T1000 (cell line): ENCODE measurements around the gene SNRPD2.
"Not testable (repeated sequence)": the region's sequence is repeated elsewhere in the genome, so short reads cannot be mapped to it uniquely, and the experiment has no call there.

ENCODE experiments used
- DNase-seq: peaks from one replicate; lab custom pipeline; 2025; ENCODE audit warnings: mixed read lengths; lab: John Stamatoyannopoulos, UW

SNRPD2 gene

DNA sequence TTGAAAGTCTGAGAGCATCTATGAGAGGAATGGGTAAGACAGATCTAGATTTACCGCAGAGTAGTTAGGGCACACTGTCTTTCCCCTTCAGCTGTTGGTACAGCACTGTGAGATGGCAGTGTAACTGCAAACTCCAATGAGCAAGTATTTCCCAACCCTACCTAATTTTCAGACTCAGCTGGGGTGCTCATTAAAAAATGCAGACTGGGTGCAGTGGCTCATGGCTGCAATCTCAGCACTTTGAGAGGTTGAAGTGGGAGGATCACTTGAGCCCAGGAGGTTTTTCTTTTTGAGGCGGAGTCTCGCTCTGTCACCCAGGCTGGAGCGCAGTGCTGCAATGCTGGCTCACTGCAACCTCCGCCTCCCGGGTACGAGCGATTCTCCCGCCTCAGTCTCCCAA is 13.4 kb upstream of the SNRPD2 start:
- no peak for DNase-seq

DNA sequence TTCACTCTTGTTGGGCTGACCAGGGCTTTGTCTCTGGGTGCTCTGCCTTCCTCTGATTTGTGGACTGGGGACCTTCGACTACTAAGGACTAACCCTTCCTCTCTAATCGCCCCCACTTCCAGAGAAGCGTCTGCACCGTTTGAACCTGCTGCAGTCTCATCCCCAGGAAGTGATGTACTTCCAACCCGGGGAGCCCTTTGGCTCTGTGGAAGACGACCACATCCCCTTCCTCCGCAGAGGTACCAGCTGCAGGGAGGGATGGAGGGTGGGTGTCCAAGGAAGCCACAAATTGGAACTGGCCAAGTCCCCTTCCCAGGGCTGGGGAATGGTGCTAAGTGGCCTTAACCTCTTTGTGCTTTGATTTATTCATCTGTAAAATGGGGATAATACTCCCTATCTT is 9.9 kb upstream of the SNRPD2 start:
- DNase-seq = no peak

DNA sequence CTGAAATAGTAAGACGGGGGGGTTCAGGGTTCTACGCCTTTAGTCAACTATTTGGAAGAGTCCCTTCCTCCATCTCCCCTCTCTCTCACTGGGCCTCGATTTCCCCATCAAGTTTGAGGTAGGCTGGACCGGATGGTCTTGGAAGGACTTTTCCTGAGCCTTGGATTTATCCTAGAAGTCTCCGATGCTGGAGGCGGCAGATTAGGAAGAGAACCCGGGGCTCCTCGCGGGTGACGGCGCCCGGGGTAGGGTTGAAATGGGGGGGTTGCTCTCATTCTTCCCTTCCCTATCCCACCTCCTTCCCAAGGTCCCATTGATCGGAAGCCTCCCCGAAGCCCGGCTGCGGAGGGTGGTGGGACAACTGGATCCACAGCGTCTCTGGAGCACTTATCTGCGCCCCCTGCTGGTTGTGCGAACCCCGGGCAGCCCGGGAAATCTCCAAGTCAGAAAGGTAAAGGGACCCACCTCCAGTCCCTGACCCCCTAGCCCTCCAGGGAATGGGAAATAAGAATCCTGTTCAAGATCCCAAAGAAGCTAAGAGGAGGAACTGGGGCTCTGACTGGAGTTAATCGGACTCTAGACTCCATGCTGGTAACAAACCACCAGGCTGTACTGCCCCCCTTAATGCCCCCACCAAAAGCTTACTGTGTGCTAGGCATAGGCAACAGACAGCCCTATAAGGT is 1.5 kb upstream of the SNRPD2 start:
- DNase-seq = peak; percentile 45

DNA sequence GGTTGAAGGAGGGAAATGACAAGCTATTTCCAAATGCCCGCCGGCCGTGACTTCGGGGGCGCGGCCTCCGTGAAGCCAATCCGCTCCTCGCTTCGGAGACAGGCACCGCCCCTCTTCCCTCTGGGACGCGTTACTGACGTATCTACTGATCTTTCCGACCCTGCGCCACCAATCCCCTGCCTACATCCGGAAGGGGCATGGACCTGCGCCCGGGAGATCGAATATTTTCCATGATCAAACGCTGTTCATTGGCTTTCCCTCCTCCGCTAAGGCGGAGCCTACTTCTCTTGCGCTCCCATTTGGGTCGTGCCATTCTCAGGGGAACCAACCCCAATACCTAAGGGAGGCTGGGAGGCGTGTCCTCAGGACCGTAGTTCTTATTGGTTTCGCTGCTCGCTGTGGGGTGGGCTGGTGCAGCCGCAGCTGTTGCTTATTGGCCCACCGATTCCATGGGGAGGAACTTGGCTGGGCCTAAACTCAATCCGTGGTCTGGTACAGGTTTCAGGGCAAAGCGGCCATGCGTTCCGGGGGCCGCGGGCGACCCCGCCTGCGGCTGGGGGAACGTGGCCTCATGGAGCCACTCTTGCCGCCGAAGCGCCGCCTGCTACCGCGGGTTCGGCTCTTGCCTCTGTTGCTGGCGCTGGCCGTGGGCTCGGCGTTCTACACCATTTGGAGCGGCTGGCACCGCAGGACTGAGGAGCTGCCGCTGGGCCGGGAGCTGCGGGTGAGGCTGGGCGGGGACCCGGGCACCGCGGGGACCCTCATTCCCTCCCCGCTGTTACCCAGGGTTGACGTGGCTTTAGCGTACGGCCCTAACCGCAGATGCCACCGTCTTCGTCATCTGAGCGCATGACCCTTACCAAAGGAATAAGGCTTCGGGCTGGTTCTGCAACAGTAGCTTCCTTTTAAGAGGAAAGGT is 693 bp upstream of the SNRPD2 start, which contains the start of gene QPCTL:
TSS of gene QPCTL (plus strand) at position 480 of the 919 bp plus-strand sequence. CDS start at position 518, 38 bp downstream.
- DNase-seq = peak; percentile 98

DNA sequence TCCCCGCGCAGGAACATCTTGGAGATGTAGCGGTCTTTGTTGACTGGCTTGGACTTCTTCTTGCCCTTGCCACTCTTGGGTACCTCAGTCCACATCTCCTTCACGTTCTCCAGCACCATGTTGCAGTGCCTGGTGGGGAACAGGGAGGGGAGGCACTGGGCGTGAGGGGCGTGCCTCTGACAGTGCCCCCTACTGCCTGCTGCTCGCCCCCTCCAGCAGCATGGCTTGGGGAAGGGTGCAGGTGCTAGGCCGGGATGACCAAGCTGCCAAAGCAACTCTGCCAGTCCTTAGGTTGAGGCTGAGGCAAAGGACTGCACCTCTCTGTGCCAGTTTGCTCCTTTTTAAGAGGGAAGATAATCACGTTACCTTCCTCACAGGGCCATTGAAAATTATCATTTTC is 4.2 kb downstream of the SNRPD2 start:
- no peak for DNase-seq

DNA sequence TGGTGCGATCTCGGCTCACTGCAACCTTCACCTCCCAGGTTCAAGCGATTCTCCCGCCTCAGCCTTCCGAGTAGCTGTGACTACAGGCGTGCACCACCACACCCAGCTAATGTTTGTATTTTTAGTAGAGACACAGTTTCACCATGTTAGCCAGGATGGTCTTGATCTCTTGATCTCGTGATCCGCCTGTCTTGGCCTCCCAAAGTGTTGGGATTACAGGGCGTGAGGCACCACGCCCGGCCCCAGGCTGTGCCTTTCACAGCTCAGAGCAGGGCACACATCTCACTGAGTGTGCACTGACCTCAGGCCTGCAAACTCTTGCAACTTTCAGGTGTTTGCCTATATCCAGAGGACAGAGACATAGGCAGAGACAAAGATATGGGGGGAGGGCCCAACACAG is 6.7 kb downstream of the SNRPD2 start:
- DNase-seq = not testable (repeated sequence)

DNA sequence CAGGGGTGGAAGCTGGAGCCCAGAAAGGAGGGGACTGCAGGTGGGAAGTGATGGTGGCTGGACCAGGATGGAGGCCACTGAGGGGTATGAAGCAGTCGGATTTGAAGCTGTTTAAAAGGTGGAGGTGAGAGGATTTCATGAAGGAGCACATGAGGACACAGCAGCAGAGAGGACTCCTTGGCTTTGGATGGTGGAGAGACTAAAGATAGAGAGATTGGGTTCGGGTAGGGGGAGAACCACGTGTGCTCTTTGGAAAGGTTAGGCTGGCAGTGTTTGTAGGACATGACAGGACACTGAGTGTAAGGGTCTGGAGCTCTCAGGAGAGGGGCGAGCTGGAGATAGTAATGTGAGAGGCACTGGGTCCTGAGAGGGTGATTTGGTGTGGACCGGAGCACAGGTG is 8.8 kb downstream of the SNRPD2 start:
- DNase-seq = no peak

DNA sequence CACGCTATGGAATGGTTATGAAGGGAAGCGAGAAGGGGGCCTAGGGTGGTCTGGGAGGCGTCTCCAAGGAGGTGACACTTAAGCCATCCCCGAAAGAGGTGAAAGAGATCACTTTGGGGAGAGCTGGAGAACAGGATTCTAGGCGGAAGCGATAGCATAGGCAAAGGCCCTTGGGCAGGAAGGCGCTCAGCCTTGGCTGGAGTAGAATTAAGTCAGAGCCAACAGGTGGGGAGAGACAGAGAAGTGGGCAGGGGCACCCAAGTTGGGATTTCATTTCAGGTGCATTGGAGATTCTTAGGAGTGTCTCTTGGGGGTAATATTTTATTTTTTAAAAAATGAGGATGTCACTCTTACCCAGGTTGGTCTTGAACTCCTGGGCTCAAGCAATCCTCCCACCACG is 9.6 kb downstream of the SNRPD2 start:
- DNase-seq = no peak

DNA sequence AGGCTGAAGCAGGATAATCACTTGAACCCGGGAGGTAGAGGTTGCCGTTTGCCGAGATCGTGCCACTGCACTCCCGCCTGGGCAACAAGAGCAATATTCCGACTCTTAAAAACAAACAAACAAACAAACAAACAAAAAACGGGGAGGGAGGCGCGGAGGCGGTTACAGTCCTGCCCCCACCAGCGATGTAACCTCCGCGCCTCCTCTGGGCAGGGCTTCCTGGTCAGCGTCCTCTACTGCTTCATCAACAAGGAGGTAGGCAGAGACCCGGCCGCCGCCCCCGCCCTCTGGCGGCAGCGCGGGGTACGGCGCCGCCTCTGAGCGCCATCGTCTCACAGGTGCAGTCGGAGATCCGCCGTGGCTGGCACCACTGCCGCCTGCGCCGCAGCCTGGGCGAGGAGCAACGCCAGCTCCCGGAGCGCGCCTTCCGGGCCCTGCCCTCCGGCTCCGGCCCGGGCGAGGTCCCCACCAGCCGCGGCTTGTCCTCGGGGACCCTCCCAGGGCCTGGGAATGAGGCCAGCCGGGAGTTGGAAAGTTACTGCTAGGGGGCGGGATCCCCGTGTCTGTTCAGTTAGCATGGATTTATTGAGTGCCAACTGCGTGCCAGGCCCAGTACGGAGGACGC is 10.2 kb downstream of the SNRPD2 start:
- DNase-seq = peak; percentile 76

DNA sequence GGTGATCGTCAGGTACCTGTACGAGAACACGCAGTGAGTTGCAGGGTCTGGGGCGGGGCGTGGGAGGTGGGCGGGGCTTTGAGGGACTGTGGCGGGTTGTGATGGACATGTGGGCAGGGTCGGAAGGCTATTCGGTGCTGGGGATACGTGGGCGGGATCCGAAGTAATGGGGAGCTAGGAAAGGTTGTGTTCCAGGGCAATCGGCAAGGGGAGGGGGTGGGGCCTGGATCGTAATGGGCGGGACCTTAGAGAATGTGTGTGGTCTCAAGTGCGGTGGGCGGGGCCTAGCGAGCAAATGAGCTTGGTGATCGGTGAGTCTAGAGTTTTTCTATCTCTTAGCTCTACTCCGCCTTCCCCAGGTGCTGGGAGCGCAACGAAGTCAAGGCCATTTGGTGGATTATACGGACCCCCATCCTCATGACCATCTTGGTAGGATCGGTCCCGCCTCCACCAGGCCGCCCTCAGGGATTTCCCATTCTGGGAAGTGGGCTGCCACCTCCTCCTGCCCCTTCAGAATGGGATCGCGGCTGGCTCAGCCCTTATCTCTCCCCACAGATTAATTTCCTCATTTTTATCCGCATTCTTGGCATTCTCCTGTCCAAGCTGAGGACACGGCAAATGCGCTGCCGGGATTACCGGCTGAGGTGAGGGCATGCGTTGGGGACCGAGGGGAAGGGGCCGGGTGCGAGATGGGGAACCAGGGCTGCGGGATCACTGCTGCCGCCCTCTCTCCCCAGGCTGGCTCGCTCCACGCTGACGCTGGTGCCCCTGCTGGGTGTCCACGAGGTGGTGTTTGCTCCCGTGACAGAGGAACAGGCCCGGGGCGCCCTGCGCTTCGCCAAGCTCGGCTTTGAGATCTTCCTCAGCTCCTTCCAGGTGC is 14.2 kb downstream of the SNRPD2 start:
- DNase-seq = no peak

DNA sequence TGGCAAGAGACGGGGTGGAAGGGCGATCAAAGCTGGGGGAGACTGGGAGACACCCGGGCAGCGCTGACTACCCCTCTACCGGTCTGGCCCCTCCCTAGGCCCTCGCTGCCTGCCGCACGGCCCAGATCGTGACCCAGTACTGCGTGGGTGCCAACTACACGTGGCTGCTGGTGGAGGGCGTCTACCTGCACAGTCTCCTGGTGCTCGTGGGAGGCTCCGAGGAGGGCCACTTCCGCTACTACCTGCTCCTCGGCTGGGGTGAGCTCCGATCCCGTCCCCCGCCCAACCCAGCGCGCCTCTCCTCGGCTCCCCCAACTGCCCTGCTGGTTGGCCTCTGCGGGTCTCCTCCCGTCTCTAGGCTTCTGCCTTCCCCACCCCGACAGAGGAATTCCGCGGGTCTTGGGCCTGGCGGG is 14.9 kb downstream of the SNRPD2 start:
- DNase-seq = no peak

DNA sequence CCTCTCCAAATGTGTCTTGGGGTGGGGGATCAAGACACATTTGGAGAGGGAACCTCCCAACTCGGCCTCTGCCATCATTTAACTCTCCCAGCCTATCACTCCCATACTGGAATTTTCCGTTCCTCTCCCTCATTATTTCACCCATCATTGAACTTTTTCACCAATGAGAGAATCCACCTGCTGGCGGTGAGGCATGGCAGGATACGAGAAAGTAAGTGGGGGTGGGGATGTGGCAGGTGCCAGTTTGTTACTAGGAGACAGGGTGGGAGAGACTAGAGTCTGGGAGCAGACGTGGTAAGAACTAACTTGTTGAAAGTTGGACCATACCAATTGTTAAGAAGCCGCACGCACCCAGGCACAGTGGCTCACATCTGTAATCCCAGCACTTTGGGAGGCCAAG is 16.8 kb downstream of the SNRPD2 start:
- DNase-seq = no peak

DNA sequence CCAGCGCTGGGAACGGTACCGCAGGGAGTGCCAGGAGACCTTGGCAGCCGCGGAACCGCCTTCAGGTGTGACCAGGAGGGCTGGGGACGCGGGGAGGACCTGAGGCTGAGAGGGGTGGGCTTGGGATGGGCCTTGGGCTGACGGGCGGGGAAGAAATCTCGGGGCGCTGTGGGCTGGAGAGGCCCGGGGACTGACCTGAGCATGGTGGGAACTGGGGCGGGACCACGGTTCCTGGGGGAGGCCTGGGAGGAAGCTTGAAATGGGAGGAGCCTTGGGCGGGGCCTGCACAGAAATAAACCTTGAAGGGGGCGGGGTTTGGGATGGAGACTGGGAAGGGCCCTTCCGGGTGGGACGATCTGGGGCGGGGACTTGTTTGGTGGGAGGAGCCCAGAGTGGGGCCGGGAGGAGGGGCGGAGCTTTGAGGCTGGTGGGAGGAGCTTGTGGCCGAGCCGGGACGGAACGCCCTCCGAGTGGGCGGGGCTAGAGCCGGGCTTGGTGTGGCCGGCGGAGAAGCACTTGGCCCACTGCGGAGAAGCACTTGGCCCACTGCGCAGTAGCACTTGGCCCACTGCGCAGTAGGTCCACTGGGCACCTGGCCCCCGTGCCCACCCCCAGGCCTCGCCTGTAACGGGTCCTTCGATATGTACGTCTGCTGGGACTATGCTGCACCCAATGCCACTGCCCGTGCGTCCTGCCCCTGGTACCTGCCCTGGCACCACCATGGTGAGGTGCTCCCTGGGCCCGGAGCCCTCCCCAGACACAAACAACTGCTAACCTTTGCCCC is 20.9 kb downstream of the SNRPD2 start:
- peak; percentile 35 for DNase-seq

DNA sequence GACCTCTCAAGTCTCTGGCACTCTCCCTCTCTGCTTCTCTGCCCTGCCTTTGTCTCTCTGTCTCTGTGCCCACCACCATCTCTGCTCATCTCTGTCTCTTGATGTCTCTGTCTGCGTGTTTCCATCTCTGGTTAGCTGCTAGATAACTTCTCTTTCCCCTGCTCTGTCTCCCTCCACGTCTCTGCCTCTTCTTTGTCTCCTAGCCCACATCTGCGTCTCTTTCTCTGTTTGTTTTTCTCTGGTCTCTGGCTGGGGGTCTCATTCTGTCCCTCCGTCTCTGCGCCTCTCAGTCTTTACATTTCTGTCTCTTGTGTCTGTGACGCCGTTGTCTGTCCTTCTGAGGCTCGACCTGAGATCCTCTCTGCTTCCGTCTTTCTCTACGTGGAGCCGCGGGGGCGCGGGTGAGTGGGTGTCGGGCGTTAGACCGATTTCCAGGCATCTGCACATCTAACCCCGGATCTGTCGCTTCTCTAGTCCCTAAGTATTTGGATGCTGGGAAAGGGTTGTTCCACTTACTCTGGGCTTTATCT is 23.3 kb downstream of the SNRPD2 start:
- no peak for DNase-seq

DNA sequence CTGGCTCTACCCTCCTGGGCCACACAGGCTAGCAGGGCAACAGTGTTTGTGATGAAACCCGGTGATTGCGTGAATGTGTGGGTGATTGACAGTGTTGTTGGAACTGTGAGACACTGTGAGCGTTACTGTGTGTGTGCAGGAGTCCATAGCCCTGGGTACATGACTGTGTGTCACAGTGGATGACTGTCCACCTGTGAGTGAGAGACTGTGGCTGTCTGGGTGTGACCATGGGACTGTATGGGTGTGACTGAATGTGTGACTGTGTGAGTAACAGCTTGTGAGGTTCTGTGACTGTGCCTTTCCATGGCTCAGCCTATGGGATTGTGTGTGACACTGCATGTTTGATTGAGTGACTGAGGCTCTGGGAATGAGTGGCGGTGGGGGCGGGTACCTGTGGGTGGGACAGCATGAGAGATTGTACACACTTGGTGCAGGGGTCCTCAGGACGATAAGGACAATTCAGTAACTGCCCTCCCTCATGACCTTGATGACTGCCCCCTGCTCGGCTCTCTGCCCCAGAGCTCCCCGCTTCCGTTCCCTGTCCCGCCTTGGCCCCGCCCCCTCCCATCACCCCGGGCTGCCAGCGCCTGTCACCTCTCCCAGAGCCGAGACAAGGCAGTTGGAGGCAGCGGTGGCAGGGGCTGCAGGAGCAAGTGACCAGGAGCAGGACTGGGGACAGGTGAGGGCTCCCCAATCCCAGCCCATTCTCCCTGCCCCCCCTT is 24.0 kb downstream of the SNRPD2 start, which contains the start of gene GIPR:
TSS of gene GIPR (plus strand) at position 602 of the 722 bp plus-strand sequence. CDS start 1,300 bp downstream, outside the sequence.
- peak; percentile 17 for DNase-seq

DNA sequence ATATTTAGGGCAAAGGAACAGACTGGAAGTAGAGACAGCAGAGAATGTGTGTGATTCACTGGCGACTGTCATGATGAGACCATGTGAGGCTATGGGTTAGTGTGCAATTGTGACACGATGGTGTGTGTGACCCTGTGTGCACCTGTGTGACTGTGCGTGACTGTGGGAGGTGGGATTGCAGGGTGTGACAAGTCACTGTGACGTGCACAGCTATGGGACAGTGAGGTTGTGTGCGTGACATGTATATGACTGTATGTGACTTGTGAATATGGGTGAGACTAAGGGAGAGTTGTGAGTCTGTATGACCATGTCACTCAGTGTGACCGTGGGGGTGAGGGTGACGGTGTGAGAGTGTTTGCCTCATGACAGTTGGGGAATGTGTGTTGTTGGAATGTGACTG is 27.2 kb downstream of the SNRPD2 start:
- no peak for DNase-seq

DNA sequence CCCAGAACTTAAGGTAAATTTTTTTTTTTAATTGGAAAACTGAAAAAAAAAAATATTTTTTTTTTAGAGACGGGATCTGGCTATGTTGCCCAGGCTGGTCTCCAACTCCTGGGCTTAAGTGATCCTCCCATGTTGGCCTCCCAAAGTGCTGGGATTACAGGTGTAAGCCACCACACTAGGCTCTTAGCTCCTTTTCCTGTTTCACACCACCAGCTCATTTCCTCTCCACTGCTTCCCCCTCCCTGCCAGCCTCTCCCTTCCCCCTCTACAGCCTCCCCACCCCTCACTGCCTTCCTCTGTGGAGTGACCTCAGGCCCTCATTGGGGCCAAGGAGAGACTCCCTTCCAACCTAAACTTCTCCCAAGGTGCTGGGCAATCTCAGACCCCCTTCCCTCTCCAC is 28.0 kb downstream of the SNRPD2 start:
- no peak for DNase-seq

DNA sequence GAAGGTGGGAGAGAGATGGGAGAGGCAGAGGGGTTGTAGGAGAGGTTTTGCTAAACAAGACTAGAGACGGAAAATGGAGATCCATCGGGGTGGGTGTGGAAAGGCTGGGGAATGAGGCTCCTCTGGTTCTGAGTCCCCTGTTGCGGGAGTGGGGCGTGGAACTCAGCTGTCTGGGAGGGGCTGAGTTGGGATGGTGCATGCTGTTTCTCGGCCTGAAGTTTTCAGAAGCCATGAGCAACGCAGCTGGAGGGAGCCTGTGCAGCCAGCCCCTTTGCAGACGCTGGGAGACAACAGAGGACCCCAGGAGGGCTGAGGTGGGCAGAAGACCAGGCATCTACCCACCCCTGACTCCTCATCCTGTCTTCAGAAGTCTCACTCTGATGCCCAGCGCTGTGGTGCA is 31.1 kb downstream of the SNRPD2 start:
- no peak for DNase-seq

DNA sequence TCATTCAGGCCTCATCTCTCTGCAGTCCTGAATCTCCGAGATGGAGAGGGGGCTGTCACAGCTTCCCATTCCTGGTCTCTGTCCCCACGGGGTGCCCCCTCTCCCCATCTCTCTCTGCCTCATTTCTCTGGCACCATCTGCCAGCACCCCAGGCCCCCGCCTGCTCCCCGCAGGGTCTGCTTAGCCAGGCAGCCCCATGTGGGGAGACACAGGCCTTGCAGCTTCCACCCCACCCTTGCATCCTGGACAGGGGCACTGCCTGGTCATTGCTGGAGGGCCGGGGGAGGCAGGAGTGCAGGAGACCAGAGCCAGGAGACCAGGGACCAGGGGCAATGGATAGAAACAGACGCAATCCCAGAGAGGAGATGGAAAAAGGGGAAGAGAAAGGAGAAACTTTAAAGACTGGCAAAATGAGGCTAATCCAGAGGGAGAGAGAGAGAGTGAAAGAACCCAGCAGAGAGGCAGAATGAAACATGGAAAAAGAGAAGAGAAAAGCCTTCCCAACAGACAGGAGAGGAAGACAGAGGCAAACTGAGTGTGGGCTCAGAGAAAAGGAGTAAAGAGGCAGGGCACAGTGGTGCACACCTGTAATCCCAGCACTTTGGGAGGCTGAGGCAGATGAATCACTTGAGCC is 32.5 kb downstream of the SNRPD2 start:
- DNase-seq = no peak
